Adrenal gland (tissue), 12 donors: ENCODE data around the gene SLC38A9. TPM values are rescaled to one million over a fixed set of nuclear protein-coding genes. Genes with fewer than 3 reads are reported as not detected.

Experiments
- DNase-seq, 7 donors: peaks; one replicate each; pipeline ENCODE4 v3.0.0-alpha.2; 2019 to 2020
- H3K27ac ChIP-seq, 5 donors: fragments of 200-600 bp; sonication (generic) in 4 of 5; 1 replicate in 3 of 5; 2 replicates in 2 of 5; pipeline versions ENCODE4 v1.5.1 to v1.8.0; 2016 to 2020; ENCODE audit warnings: mild to moderate bottlenecking in 1 of 5
- H3K27me3 ChIP-seq: fragments of 200-600 bp; 2 replicates; pipeline ENCODE4 v1.8.0; 2021
- H3K36me3 ChIP-seq, 2 donors: fragments of 200-600 bp; replicated peaks in 1 of 2; 1 replicate in 1 of 2; 2 replicates in 1 of 2; pipeline versions ENCODE4 v1.5.1 to v1.8.0; 2018 to 2022
- H3K4me1 ChIP-seq, 2 donors: fragments of 200-600 bp; replicated peaks in 1 of 2; 1 replicate in 1 of 2; 2 replicates in 1 of 2; pipeline versions ENCODE4 v1.5.1 to v1.8.0; 2018 to 2021
- H3K4me3 ChIP-seq, 4 donors: fragments of 200-600 bp; sonication (generic) in 3 of 4; one replicate each; pipeline ENCODE4 v1.5.1; 2016 to 2018
- H3K9me3 ChIP-seq, 3 donors: fragments of 200-600 bp; sonication (generic) in 1 of 3; replicated peaks in 1 of 3; 1 replicate in 2 of 3; 2 replicates in 1 of 3; pipeline versions ENCODE4 v1.5.1 to v1.8.0; 2016 to 2021
- POLR2A ChIP-seq, 2 donors: fragments of 450-650 bp; IDR thresholded peaks; one replicate each; pipeline ENCODE4 v1.6.1; 2017; ENCODE audit warnings: antibody characterized with exemption in 2 of 2, mild to moderate bottlenecking in 2 of 2, moderate library complexity in 1 of 2
- WGBS, 4 donors: extraction: QIAGEN DNeasy Blood & Tissue Kit in 2 of 4; methylation state at CpG; one replicate each; pipeline versions ENCODE4 v1.1.5 to v1.1.7; 2013 to 2017; 5-methylcytosine and 5-hydroxymethylcytosine counted together
- intact Hi-C, 2 donors: fragments of 100-400 bp; cut with DNase I; formaldehyde crosslinking; loops; one replicate each; pipeline versions ENCODE4 v1.14.1 to v1.15.0; 2022 to 2023
- polyA plus RNA-seq, 3 donors: library from polyadenylated mRNA; stranded (reverse); fragments of 200-250 nt in 2 of 3; fragments of 350-450 nt in 1 of 3; fragmentation: Illumina TruSeq in 1 of 3; extraction: RNeasy Lipid Tissue Mini Kit (QIAGEN cat#74804) in 1 of 3; gene quantifications; one replicate each; pipeline ENCODE4 v1.2.3, GENCODE V29; 2013 to 2014
- total RNA-seq, 9 donors: library from RNA; depleted of rRNA in 4 of 9; stranded (reverse); fragments of >200 nt in 4 of 9; fragments of 120-200 nt in 1 of 9; fragmentation: NEBNext Ultra II Directional in 1 of 9; extraction: Animal tissue kit (Norgen Biotek cat#: 25700) in 1 of 9; gene quantifications; one replicate each; pipeline versions ENCODE4 v1.1.0 to v1.2.4, GENCODE V29; 2013 to 2023
- TF ChIP-seq, protein P1 (sequence below), 6 experiments: fragments of 450-650 bp in 4 of 6; fragments of 200-600 bp in 2 of 6; sonication (generic) in 1 of 6; IDR thresholded peaks; 1 replicate in 5 of 6; 2 replicates in 1 of 6; pipeline versions ENCODE4 v1.5.1 to v1.8.0; 2016 to 2021; ENCODE audit warnings: antibody characterized with exemption in 6 of 6, mild to moderate bottlenecking in 2 of 6, moderate library complexity in 1 of 6
- donor health status: healthy with polysubstance abuse.
- donor health status: Bipolar disorder and iron deficiency.
- donor health status: DM: yes; HTN: yes; CAD: no.
- donor health status: DM: no; HTN: no; CAD: no.
- donor health status: DM: no; HTN: no; CAD: no.
- donor health status: DM: yes; HTN: yes; CAD: no.

SLC38A9 gene
- total and polyA plus RNA-seq, 12 donors: 7.6 to 61.4 (median 13.8) TPM

DNA sequence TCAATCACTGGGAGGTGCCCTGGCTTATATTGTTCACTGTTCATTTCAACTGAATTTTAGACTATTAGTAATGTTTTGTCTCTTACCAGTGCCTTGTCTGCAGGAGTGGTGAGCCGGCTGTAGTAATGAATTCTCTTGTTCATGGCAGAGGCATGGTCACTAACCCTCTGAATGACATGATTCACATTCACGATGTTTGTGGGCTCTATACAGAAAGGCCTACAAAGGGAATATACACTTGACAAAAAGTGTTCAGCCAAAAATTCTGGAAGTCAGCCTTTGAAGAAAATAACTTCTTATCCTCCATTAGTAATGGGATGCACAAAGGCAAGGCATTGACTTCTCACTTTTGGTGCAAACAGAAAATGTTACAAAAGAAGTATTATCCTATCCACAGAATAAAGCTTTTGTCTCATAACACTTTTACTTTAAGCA, 39.6 kb downstream of the SLC38A9 start:
- WGBS, 4 donors: 59 to 73% (median 65%) methylated on average over 2 of the region's 2 CpGs
- no peak for DNase-seq
- peaks cover 0 to 5% of the 10 kb centered on the region in 2 donors for H3K36me3 ChIP-seq
- H3K4me1 ChIP-seq: peaks cover 0 to 22% of the 10 kb centered on the region in 2 donors
- intact Hi-C loops: no loop called here
- H3K4me3 ChIP-seq: no peak overlapping the region
- TF ChIP-seq, protein P1, sequence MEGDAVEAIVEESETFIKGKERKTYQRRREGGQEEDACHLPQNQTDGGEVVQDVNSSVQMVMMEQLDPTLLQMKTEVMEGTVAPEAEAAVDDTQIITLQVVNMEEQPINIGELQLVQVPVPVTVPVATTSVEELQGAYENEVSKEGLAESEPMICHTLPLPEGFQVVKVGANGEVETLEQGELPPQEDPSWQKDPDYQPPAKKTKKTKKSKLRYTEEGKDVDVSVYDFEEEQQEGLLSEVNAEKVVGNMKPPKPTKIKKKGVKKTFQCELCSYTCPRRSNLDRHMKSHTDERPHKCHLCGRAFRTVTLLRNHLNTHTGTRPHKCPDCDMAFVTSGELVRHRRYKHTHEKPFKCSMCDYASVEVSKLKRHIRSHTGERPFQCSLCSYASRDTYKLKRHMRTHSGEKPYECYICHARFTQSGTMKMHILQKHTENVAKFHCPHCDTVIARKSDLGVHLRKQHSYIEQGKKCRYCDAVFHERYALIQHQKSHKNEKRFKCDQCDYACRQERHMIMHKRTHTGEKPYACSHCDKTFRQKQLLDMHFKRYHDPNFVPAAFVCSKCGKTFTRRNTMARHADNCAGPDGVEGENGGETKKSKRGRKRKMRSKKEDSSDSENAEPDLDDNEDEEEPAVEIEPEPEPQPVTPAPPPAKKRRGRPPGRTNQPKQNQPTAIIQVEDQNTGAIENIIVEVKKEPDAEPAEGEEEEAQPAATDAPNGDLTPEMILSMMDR (IDR thresholded peaks at IDR 0.05): no peak
- TF ChIP-seq POLR2A (IDR thresholded peaks at IDR 0.05): no peak
- no peaks in the 10 kb centered on the region for H3K27me3 ChIP-seq
- peak overlapping the region in 1 of 5 donors; percentile 3 for H3K27ac ChIP-seq
- no peaks in the 10 kb centered on the region for H3K9me3 ChIP-seq

DNA sequence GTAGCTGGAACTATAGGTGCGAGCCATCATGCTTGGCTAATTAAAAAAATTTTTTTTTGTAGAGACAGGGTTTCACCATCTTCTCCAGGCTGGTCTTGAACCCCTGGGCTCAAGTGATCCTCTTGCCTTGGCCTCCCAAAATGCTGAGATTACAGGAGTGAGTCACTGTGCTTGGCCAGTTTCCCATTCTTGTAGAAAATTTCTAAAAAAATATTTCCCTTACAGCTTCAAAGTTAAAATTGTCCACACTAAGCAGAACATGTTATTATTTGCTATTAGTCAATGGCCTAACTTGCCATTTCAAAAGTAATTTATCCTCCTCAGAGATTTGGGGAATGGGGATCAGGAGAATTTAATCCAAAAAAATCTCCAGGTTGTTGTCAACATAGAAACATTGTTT, 40.1 kb downstream of the SLC38A9 start:
- DNase-seq: peak in 3 of 7 donors; percentile 7 to 35 (median 21)
- WGBS, 4 donors: 94 to 100% (median 98%) methylated on average over 1 of the region's 1 CpG
- Histone ChIP-seq H3K4me3 (no peak overlapping the region), H3K4me1 (peaks cover 0 to 22% of the 10 kb centered on the region in 2 donors), H3K27ac (peak overlapping the region in 2 of 5 donors; percentile 3 to 13), H3K36me3 (peaks cover 0 to 5% of the 10 kb centered on the region in 2 donors), H3K9me3 (no peaks in the 10 kb centered on the region), H3K27me3 (no peaks in the 10 kb centered on the region)
- intact Hi-C loops: no loop called here
- TF ChIP-seq POLR2A (IDR thresholded peaks at IDR 0.05): no peak
- TF ChIP-seq, protein P1 (IDR thresholded peaks at IDR 0.05): no peak

DNA sequence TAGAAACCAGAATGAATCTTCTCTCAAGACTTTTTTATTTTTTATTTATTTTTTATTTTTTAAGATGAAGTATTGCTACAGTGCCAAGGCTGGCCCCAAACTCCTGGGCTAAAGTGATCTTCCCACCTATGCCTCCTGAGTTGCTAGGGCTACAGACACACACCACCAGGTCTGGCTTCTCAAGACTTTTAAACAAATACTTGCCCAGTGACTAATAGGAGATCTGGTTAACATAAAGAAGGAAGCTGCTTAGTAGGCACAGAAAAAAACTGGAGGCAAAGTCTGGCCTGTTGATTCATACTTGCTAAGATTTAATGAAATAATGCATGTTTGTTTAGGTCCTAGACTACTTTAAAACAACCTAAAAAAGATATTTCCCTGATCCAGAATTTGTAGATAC, 43.8 kb downstream of the SLC38A9 start:
- H3K4me3 ChIP-seq: no peak overlapping the region
- DNase-seq: no peak
- intact Hi-C loops: no loop called here
- no peaks in the 10 kb centered on the region for H3K9me3 ChIP-seq
- H3K36me3 ChIP-seq: peaks cover 0 to 15% of the 10 kb centered on the region in 2 donors
- no peak overlapping the region for H3K27ac ChIP-seq
- H3K27me3 ChIP-seq: no peaks in the 10 kb centered on the region
- TF ChIP-seq POLR2A (IDR thresholded peaks at IDR 0.05): no peak
- TF ChIP-seq, protein P1 (IDR thresholded peaks at IDR 0.05): no peak
- peaks cover 0 to 12% of the 10 kb centered on the region in 2 donors for H3K4me1 ChIP-seq

DNA sequence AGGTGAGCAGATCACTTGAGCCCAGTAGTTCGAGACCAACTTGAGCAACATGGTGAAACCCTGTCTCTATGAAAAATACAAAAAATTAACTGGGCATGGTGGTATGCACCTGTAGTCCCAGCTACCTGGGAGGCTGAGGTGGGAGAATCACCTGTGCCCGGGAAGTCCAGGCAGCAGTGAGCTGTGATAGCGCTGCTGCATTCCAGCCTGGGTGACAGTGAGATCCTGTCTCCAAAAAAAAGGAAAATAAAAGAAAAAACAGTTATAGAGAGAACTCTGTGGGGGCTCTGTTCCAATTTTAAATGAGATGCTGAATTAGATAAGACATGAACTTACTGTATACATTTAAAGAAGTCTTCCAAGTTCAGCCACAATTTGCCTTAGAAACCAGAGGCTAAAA, 44.2 kb downstream of the SLC38A9 start:
- 96 to 100% (median 99%) methylated on average over 3 of the region's 3 CpGs for WGBS, 4 donors
- Histone ChIP-seq H3K9me3 (no peaks in the 10 kb centered on the region), H3K4me1 (peaks cover 0 to 11% of the 10 kb centered on the region in 2 donors), H3K4me3 (no peak overlapping the region), H3K27me3 (no peaks in the 10 kb centered on the region), H3K27ac (no peak overlapping the region), H3K36me3 (peaks cover 0 to 15% of the 10 kb centered on the region in 2 donors)
- no peak for DNase-seq
- TF ChIP-seq, protein P1 (IDR thresholded peaks at IDR 0.05): no peak
- no peak for TF ChIP-seq POLR2A (IDR thresholded peaks at IDR 0.05)
- intact Hi-C loops: no loop called here
